ENCODE results near the gene CELSR1. TPM values are rescaled to one million over a fixed set of nuclear protein-coding genes. Genes with fewer than 3 reads are reported as not detected.

CELSR1 gene
- total RNA-seq, 1 donor from 2014 or later: 7.7 TPM

GRCh38 chr22:46512039-46512370 is 25.4 kb downstream of the CELSR1 start:
- H3K4me3 Mint-ChIP-seq (ENCODE audit: unreplicated experiment): no peak overlapping the region
- H3K27me3 Mint-ChIP-seq (ENCODE audit: unreplicated experiment): peaks cover 10% of the 10 kb centered on the region
- H3K9me3 Mint-ChIP-seq (ENCODE audit: unreplicated experiment): no peaks in the 10 kb centered on the region
- H3K4me1 Mint-ChIP-seq (ENCODE audit: unreplicated experiment): no peaks in the 10 kb centered on the region
- TF ChIP-seq CTCF (IDR thresholded peaks at IDR 0.05; ENCODE audit: unreplicated experiment): no peak
- DNase-seq (ENCODE audit: low spot score): no peak
- H3K36me3 Mint-ChIP-seq (ENCODE audit: low read depth, unreplicated experiment): no peaks in the 10 kb centered on the region
- no peak overlapping the region for H3K27ac Mint-ChIP-seq (ENCODE audit: unreplicated experiment)

- Mint-ChIP-seq H3K9me3 (ENCODE audit: unreplicated experiment) (no peaks in the 10 kb centered on the region), H3K4me1 (ENCODE audit: unreplicated experiment) (no peaks in the 10 kb centered on the region), H3K4me3 (ENCODE audit: unreplicated experiment) (no peak overlapping the region), H3K27me3 (ENCODE audit: unreplicated experiment) (peaks cover 9% of the 10 kb centered on the region), H3K36me3 (ENCODE audit: low read depth, unreplicated experiment) (no peaks in the 10 kb centered on the region), H3K27ac (ENCODE audit: unreplicated experiment) (peak overlapping the region; percentile 13)
- no peak for DNase-seq (ENCODE audit: low spot score)
- no peak for TF ChIP-seq CTCF (IDR thresholded peaks at IDR 0.05; ENCODE audit: unreplicated experiment)
Observed at GRCh38 chr22:46511151-46512038, 26.0 kb downstream of the CELSR1 start.

- Mint-ChIP-seq H3K36me3 (ENCODE audit: low read depth, unreplicated experiment) (no peaks in the 10 kb centered on the region), H3K27me3 (ENCODE audit: unreplicated experiment) (peaks cover 9% of the 10 kb centered on the region), H3K9me3 (ENCODE audit: unreplicated experiment) (no peaks in the 10 kb centered on the region), H3K4me1 (ENCODE audit: unreplicated experiment) (no peaks in the 10 kb centered on the region), H3K4me3 (ENCODE audit: unreplicated experiment) (no peak overlapping the region), H3K27ac (ENCODE audit: unreplicated experiment) (no peak overlapping the region)
- TF ChIP-seq CTCF (IDR thresholded peaks at IDR 0.05; ENCODE audit: unreplicated experiment): no peak
- DNase-seq (ENCODE audit: low spot score): no peak
Observed at GRCh38 chr22:46509416-46510089, 27.9 kb downstream of the CELSR1 start.

GRCh38 chr22:46508491-46508999 is 28.9 kb downstream of the CELSR1 start:
- Mint-ChIP-seq H3K4me3 (ENCODE audit: unreplicated experiment) (no peak overlapping the region), H3K27ac (ENCODE audit: unreplicated experiment) (no peak overlapping the region), H3K4me1 (ENCODE audit: unreplicated experiment) (no peaks in the 10 kb centered on the region), H3K9me3 (ENCODE audit: unreplicated experiment) (no peaks in the 10 kb centered on the region), H3K27me3 (ENCODE audit: unreplicated experiment) (peaks cover 6% of the 10 kb centered on the region), H3K36me3 (ENCODE audit: low read depth, unreplicated experiment) (no peaks in the 10 kb centered on the region)
- TF ChIP-seq CTCF (IDR thresholded peaks at IDR 0.05; ENCODE audit: unreplicated experiment): no peak
- no peak for DNase-seq (ENCODE audit: low spot score)

Data from endothelial cell (in vitro differentiated cells).